Urothelium cell line (cell line): ENCODE measurements around the gene SEPTIN10.

Experiments used
- DNase-seq: peaks from one replicate; pipeline ENCODE4 v3.0.0; 2011; ENCODE audit warnings: low spot score, mixed read lengths
- FAIRE-seq: peaks from 2 replicates; lab custom pipeline; 2011; peaks lifted over from hg19 to GRCh38; lab: Jason Lieb, UNC

Gene SEPTIN10

GRCh38 chr2:109501461-109501860 is 112.3 kb downstream of the SEPTIN10 start:
- no peak for FAIRE-seq
- no peak for DNase-seq

- no peak for DNase-seq
- FAIRE-seq: peak; percentile 5
Observed at GRCh38 chr2:109500910-109501309, 112.9 kb downstream of the SEPTIN10 start.

- DNase-seq: no peak
- FAIRE-seq: no peak
Observed at GRCh38 chr2:109499566-109499965, 114.2 kb downstream of the SEPTIN10 start.

- no peak for DNase-seq
- no peak for FAIRE-seq
Observed at GRCh38 chr2:109498906-109499305, 114.9 kb downstream of the SEPTIN10 start.

GRCh38 chr2:109497911-109498870 is 115.6 kb downstream of the SEPTIN10 start:
- no peak for FAIRE-seq
- no peak for DNase-seq

GRCh38 chr2:109497463-109497862 is 116.3 kb downstream of the SEPTIN10 start:
- FAIRE-seq (no peak), DNase-seq (no peak)

GRCh38 chr2:109494351-109494750 is 119.4 kb downstream of the SEPTIN10 start:
- FAIRE-seq (no peak), DNase-seq (no peak)

GRCh38 chr2:109493176-109493935 is 120.4 kb downstream of the SEPTIN10 start:
- no peak for DNase-seq
- no peak for FAIRE-seq
